ENCODE results near the gene UQCC2.

- TF ChIP-seq GABPA (IDR thresholded peaks at IDR 0.05; ENCODE audit: borderline replicate concordance, insufficient read depth, low read length) = no peak
- TF ChIP-seq POLR2A (IDR thresholded peaks at IDR 0.05; ENCODE audit: control extremely low read depth in 1 of 2, low read depth in 2 of 2, low read length in 2 of 2) = no peak
- no peak for TF ChIP-seq RXRA (IDR thresholded peaks at IDR 0.05; ENCODE audit: insufficient read depth, low read depth, low read length)
- TF ChIP-seq, protein P1, sequence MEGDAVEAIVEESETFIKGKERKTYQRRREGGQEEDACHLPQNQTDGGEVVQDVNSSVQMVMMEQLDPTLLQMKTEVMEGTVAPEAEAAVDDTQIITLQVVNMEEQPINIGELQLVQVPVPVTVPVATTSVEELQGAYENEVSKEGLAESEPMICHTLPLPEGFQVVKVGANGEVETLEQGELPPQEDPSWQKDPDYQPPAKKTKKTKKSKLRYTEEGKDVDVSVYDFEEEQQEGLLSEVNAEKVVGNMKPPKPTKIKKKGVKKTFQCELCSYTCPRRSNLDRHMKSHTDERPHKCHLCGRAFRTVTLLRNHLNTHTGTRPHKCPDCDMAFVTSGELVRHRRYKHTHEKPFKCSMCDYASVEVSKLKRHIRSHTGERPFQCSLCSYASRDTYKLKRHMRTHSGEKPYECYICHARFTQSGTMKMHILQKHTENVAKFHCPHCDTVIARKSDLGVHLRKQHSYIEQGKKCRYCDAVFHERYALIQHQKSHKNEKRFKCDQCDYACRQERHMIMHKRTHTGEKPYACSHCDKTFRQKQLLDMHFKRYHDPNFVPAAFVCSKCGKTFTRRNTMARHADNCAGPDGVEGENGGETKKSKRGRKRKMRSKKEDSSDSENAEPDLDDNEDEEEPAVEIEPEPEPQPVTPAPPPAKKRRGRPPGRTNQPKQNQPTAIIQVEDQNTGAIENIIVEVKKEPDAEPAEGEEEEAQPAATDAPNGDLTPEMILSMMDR (IDR thresholded peaks at IDR 0.05; ENCODE audit: control extremely low read depth in 1 of 3, insufficient read depth in 1 of 3, low read depth in 1 of 3, low read length in 3 of 3) = no peak
- no peak for TF ChIP-seq CTBP2 (IDR thresholded peaks at IDR 0.05; ENCODE audit: borderline replicate concordance, insufficient read depth, insufficient read length, low read length)
- TF ChIP-seq POU5F1 (IDR thresholded peaks at IDR 0.05; ENCODE audit: low read depth, low read length) = no peak
- no peak for TF ChIP-seq RAD21 (IDR thresholded peaks at IDR 0.05 in 1 of 2, conservative IDR thresholded peaks at IDR 0.05 in 1 of 2; ENCODE audit: low read depth in 2 of 2, low read length in 2 of 2)
- TF ChIP-seq ATF3 (IDR thresholded peaks at IDR 0.05; ENCODE audit: insufficient read depth, low read depth, low read length) = no peak
- TF ChIP-seq ZNF274 (IDR thresholded peaks at IDR 0.05; ENCODE audit: borderline replicate concordance, extremely low read depth, low read length) = no peak
- TF ChIP-seq HDAC6 (IDR thresholded peaks at IDR 0.05; ENCODE audit: low read depth, low read length) = no peak
- TF ChIP-seq SP1 (IDR thresholded peaks at IDR 0.05; ENCODE audit: low read depth, low read length) = no peak
- TF ChIP-seq TBP (IDR thresholded peaks at IDR 0.05; ENCODE audit: low read depth, low read length) = no peak
- no peak for TF ChIP-seq EZH2 (IDR thresholded peaks at IDR 0.05; ENCODE audit: low read depth, low read length, severe bottlenecking)
Observed at GRCh38 chr6:33740204-33740608, 28.7 kb upstream of the UQCC2 start.
